ENCODE results near the gene EMC9.

EMC9 gene

GRCh38 chr14:24135834-24136683, 5.3 kb downstream of the EMC9 start, which contains the start of gene PSME1:
TSS of gene PSME1 (plus strand) at chr14:24136194. CDS start at chr14:24136263, 69 bp downstream.
- H3K4me3 ChIP-seq (ENCODE audit: low read depth, low read length) = peak within 1 kb of the TSS; percentile 73
- no peak for TF ChIP-seq CTCF (IDR thresholded peaks at IDR 0.05; ENCODE audit: borderline replicate concordance, insufficient read depth, low read depth, low read length)

GRCh38 chr14:24135584-24135833, 5.9 kb downstream of the EMC9 start:
- no peak for TF ChIP-seq CTCF (IDR thresholded peaks at IDR 0.05; ENCODE audit: borderline replicate concordance, insufficient read depth, low read depth, low read length)
- peak overlapping the region; percentile 73 for H3K4me3 ChIP-seq (ENCODE audit: low read depth, low read length)

GRCh38 chr14:24133735-24134134, 7.7 kb downstream of the EMC9 start:
- TF ChIP-seq CTCF (IDR thresholded peaks at IDR 0.05; ENCODE audit: borderline replicate concordance, insufficient read depth, low read depth, low read length) = no peak
- H3K4me3 ChIP-seq (ENCODE audit: low read depth, low read length) = no peak overlapping the region

GRCh38 chr14:24132976-24133375, 8.4 kb downstream of the EMC9 start:
- no peak for TF ChIP-seq CTCF (IDR thresholded peaks at IDR 0.05; ENCODE audit: borderline replicate concordance, insufficient read depth, low read depth, low read length)
- H3K4me3 ChIP-seq (ENCODE audit: low read depth, low read length) = no peak overlapping the region

GRCh38 chr14:24132061-24132685, 9.2 kb downstream of the EMC9 start:
- TF ChIP-seq CTCF (IDR thresholded peaks at IDR 0.05; ENCODE audit: borderline replicate concordance, insufficient read depth, low read depth, low read length) = no peak
- no peak overlapping the region for H3K4me3 ChIP-seq (ENCODE audit: low read depth, low read length)

GRCh38 chr14:24131549-24131966, 9.8 kb downstream of the EMC9 start:
- no peak overlapping the region for H3K4me3 ChIP-seq (ENCODE audit: low read depth, low read length)
- no peak for TF ChIP-seq CTCF (IDR thresholded peaks at IDR 0.05; ENCODE audit: borderline replicate concordance, insufficient read depth, low read depth, low read length)
